Muscle of leg (tissue), 11 donors: ENCODE results near the gene HTRA3. TPM values are rescaled to one million over a fixed set of nuclear protein-coding genes. Genes with fewer than 3 reads are reported as not detected.

ENCODE experiments used
- DNase-seq: peaks from one replicate; pipeline ENCODE4 v3.0.0; 2013
- H3K27ac ChIP-seq: one replicate; pipeline ENCODE4 v1.5.1; 2013; ENCODE audit warnings: mild to moderate bottlenecking, low read length, control low read depth
- H3K27me3 ChIP-seq: one replicate; pipeline ENCODE4 v1.6.1; 2013; ENCODE audit warnings: low read length; ENCODE audit not compliant: control insufficient read depth, insufficient read depth
- H3K36me3 ChIP-seq: one replicate; pipeline ENCODE4 v1.6.1; 2013; ENCODE audit warnings: low read length; ENCODE audit not compliant: control insufficient read depth, insufficient read depth
- H3K4me1 ChIP-seq: one replicate; pipeline ENCODE4 v1.6.1; 2013; ENCODE audit warnings: low read length; ENCODE audit not compliant: control insufficient read depth, insufficient read depth
- H3K4me3 ChIP-seq: one replicate; pipeline ENCODE4 v1.5.1; 2013; ENCODE audit warnings: low read length, control low read depth
- H3K9me3 ChIP-seq: replicated peaks from 2 replicates; pipeline ENCODE4 v1.6.1; 2013; ENCODE audit warnings: low read depth, low read length; ENCODE audit not compliant: control insufficient read depth
- WGBS: methylation state at CpG from one replicate; pipeline ENCODE4 v1.1.5; 2013; ENCODE audit warnings: missing lambda C conversion rate; ENCODE audit not compliant: insufficient coverage; 5-methylcytosine and 5-hydroxymethylcytosine counted together
- polyA plus RNA-seq, 8 donors: library from polyadenylated mRNA; unstranded; fragments of 120-200 nt; gene quantifications; one replicate each; pipeline versions ENCODE4 v1.2.1 to v1.2.3, GENCODE V29; 2013; ENCODE audit warnings: inconsistent platforms in 1 of 8, low replicate concordance in 1 of 8; ENCODE audit not compliant: insufficient read length in 8 of 8, insufficient read depth in 1 of 8
- total RNA-seq: library from RNA; stranded (reverse); fragments of 120-200 nt; gene quantifications from one replicate; pipeline ENCODE4 v1.2.4, GENCODE V29; 2013

The HTRA3 gene
- total and polyA plus RNA-seq, 9 donors, result 40.7 to 87.4 (median 61.2) TPM

- no peak for DNase-seq
- 95% methylated on average over 21 of the region's 22 CpGs for WGBS
- H3K9me3 ChIP-seq, result peaks cover 4% of the 10 kb centered on the region
Observed at GRCh38 chr4:8301851-8302730, 32.5 kb downstream of the HTRA3 start.

GRCh38 chr4:8303081-8303480 lies 33.5 kb downstream of the HTRA3 start:
- Histone ChIP-seq H3K4me3 (no peak overlapping the region), H3K36me3 (peaks cover 8% of the 10 kb centered on the region), H3K27ac (no peak overlapping the region), H3K4me1 (peaks cover 16% of the 10 kb centered on the region), H3K9me3 (peaks cover 4% of the 10 kb centered on the region), H3K27me3 (no peaks in the 10 kb centered on the region)
- no peak for DNase-seq
- WGBS, result 78% methylated on average over 4 of the region's 4 CpGs

More at GRCh38 chr4:8301851-8302730, 32.5 kb downstream of the HTRA3 start:
- H3K4me3 ChIP-seq, result no peak overlapping the region
- H3K36me3 ChIP-seq, result peaks cover 11% of the 10 kb centered on the region
- H3K4me1 ChIP-seq, result peaks cover 16% of the 10 kb centered on the region
- no peak overlapping the region for H3K27ac ChIP-seq
- H3K27me3 ChIP-seq, result no peaks in the 10 kb centered on the region

DNA sequence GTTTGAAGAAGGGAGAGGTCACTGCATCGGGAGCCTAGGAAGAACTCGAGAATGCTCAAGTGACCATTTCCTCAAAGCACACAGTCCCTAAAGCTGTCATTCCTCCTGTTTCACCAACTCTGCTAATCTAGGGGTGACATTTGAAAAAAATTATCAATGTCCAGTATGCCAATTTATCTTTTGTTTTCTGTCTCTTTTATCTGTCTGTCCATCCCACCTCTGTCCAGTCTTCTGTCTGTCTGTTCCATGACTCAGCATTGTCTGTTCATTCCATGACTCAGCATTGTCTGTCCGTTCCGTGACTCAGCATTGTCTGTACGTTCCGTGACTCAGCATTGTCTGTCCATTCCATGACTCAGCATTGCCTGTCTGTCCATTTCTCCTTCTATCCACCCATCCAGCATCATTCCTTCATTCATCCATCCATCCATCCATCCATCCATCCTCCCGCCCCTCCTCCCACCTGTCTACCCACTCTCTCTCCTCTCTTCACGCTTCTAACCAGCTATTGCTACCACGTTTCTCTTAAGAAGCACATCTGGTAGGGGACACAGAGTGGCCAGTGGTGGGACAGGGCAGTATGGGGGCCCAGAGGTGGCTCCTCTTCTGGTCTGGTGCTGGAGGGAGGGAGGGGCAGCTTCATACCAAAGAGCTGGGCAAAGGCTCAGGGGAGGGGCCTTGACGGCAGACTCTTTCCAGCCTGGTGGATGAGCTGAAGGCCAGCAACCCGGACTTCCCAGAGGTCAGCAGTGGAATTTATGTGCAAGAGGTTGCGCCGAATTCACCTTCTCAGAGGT lies 34.1 kb downstream of the HTRA3 start:
- H3K4me1 ChIP-seq, result peaks cover 16% of the 10 kb centered on the region
- H3K27ac ChIP-seq, result no peak overlapping the region
- 77% methylated on average over 8 of the region's 13 CpGs for WGBS
- no peak overlapping the region for H3K4me3 ChIP-seq
- DNase-seq, result no peak
- H3K36me3 ChIP-seq, result peaks cover 8% of the 10 kb centered on the region
- H3K9me3 ChIP-seq, result peaks cover 4% of the 10 kb centered on the region
- H3K27me3 ChIP-seq, result no peaks in the 10 kb centered on the region

DNA sequence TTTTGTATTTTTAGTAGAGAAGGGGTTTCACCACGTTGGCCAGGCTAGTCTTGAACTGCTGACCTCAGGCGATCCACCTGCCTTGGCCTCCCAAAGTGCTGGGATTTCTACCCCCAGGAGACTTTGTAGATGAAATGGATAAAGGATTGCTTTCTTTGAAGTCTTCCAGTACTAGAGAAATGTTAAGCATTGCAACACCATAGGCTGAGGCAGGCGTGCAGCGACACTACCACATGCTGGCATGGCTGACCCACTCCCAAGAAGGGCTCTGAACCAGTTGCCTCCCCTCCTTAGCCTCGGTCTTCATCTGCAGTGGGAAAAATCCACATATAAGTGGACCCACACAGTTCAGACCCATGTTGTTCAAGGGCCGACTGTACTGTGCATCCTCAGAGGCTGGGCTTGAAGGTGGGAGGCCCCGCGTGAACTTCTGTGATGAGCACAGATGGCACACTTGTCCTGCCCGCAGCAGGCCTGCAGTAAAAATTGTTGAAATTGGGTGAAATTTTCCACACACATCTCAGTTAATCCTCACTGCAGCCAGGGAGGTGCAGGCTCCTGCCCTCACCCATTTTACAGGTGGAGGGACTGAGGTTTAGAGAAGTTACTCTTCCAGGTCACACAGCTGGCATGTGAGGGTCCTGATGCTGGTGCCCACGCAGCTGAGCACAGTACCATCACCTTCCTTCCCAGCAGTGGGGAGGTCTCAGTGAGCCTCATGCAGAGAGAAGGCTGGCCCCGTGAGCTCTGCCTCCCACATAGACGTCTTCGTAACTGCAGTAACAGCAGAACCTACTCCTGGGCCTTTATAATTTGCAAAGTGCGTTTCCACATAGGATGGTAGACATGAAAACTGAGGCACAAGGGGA lies 35.5 kb downstream of the HTRA3 start:
- DNase-seq, result no peak
- H3K9me3 ChIP-seq, result no peaks in the 10 kb centered on the region
- no peak overlapping the region for H3K4me3 ChIP-seq
- H3K4me1 ChIP-seq, result peaks cover 29% of the 10 kb centered on the region
- peaks cover 2% of the 10 kb centered on the region for H3K27me3 ChIP-seq
- WGBS, result 89% methylated on average over 4 of the region's 14 CpGs
- no peak overlapping the region for H3K27ac ChIP-seq
- H3K36me3 ChIP-seq, result peaks cover 8% of the 10 kb centered on the region

DNA sequence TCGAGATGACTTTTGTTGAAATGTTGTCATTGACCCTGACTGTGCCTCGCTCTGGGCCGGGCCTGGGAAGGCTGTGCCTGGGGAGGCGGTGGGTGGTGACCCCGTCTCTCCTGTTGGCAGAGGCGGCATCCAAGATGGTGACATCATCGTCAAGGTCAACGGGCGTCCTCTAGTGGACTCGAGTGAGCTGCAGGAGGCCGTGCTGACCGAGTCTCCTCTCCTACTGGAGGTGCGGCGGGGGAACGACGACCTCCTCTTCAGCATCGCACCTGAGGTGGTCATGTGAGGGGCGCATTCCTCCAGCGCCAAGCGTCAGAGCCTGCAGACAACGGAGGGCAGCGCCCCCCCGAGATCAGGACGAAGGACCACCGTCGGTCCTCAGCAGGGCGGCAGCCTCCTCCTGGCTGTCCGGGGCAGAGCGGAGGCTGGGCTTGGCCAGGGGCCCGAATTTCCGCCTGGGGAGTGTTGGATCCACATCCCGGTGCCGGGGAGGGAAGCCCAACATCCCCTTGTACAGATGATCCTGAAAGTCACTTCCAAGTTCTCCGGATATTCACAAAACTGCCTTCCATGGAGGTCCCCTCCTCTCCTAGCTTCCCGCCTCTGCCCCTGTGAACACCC lies 36.4 kb downstream of the HTRA3 start:
- WGBS, result 68% methylated on average over 29 of the region's 35 CpGs
- Histone ChIP-seq H3K9me3 (no peaks in the 10 kb centered on the region), H3K4me3 (no peak overlapping the region), H3K27me3 (peaks cover 2% of the 10 kb centered on the region), H3K27ac (no peak overlapping the region), H3K36me3 (peaks cover 8% of the 10 kb centered on the region), H3K4me1 (peaks cover 34% of the 10 kb centered on the region)
- DNase-seq, result peak; percentile 47

DNA sequence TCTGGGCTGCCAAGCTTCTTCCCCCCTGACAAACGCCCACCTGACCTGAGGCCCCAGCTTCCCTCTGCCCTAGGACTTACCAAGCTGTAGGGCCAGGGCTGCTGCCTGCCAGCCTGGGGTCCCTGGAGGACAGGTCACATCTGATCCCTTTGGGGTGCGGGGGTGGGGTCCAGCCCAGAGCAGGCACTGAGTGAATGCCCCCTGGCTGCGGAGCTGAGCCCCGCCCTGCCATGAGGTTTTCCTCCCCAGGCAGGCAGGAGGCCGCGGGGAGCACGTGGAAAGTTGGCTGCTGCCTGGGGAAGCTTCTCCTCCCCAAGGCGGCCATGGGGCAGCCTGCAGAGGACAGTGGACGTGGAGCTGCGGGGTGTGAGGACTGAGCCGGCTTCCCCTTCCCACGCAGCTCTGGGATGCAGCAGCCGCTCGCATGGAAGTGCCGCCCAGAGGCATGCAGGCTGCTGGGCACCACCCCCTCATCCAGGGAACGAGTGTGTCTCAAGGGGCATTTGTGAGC lies 37.0 kb downstream of the HTRA3 start:
- 35% methylated on average over 7 of the region's 16 CpGs for WGBS
- no peak overlapping the region for H3K4me3 ChIP-seq
- no peak overlapping the region for H3K27ac ChIP-seq
- no peak for DNase-seq
- H3K9me3 ChIP-seq, result no peaks in the 10 kb centered on the region
- peaks cover 8% of the 10 kb centered on the region for H3K36me3 ChIP-seq
- peaks cover 2% of the 10 kb centered on the region for H3K27me3 ChIP-seq
- peaks cover 34% of the 10 kb centered on the region for H3K4me1 ChIP-seq

- Histone ChIP-seq H3K9me3 (no peaks in the 10 kb centered on the region), H3K4me1 (peaks cover 34% of the 10 kb centered on the region), H3K4me3 (no peak overlapping the region), H3K36me3 (peaks cover 8% of the 10 kb centered on the region), H3K27ac (no peak overlapping the region), H3K27me3 (peaks cover 2% of the 10 kb centered on the region)
- no peak for DNase-seq
- WGBS, result 80% methylated on average over 11 of the region's 11 CpGs
Observed at GRCh38 chr4:8307121-8307520, 37.6 kb downstream of the HTRA3 start.

DNA sequence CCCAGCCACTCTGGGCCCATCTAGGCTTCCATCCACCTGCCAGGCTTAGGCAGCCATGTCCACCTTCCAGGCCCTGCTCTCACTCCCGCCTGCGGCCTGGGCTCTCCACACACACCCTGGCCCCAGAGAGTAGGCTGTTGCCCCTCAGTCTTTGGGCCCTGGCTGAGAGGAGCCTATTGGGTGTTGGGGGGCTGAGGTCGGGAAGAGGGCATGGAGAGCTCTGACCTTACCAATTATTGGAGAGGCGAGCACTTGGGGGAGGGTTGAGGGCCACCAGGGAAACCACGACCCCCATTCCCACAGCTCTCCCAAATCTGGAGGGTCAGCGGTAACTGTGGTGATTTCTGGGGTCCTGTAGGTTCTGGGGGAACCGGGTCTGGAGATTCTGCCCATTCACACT lies 38.2 kb downstream of the HTRA3 start:
- H3K4me3 ChIP-seq, result no peak overlapping the region
- WGBS, result 95% methylated on average over 4 of the region's 7 CpGs
- peaks cover 34% of the 10 kb centered on the region for H3K4me1 ChIP-seq
- H3K27ac ChIP-seq, result no peak overlapping the region
- peaks cover 2% of the 10 kb centered on the region for H3K27me3 ChIP-seq
- DNase-seq, result no peak
- peaks cover 4% of the 10 kb centered on the region for H3K9me3 ChIP-seq
- H3K36me3 ChIP-seq, result peaks cover 4% of the 10 kb centered on the region

DNA sequence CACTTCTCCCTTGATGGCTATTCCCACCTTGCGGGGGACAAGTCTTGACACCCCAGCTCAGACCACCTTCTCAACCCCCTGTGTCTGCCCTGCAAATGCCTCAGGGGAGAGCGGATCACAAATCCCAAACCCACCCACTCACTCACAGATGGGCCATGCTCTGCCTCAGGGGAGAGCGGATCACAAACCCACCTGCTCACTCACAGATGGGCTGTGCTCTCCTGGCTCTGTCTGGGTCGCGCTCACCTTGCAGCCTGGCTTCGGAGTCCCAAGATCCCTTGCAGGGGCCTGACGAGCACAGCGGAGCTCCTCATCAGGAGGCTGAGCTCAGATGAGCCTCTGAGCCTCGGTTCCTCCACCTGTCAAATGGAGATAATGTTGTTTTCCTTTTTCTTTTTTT lies 38.6 kb downstream of the HTRA3 start:
- no peak overlapping the region for H3K4me3 ChIP-seq
- H3K27me3 ChIP-seq, result peaks cover 2% of the 10 kb centered on the region
- no peak overlapping the region for H3K27ac ChIP-seq
- H3K4me1 ChIP-seq, result peaks cover 34% of the 10 kb centered on the region
- 95% methylated on average over 4 of the region's 9 CpGs for WGBS
- peaks cover under 1% of the 10 kb centered on the region for H3K36me3 ChIP-seq
- peaks cover 4% of the 10 kb centered on the region for H3K9me3 ChIP-seq
- DNase-seq, result no peak
